Transverse colon (tissue), 3 donors: ENCODE results near the gene TTLL9.

Experiments
- POLR2A ChIP-seq: fragments of 450-650 bp; IDR thresholded peaks from one replicate; pipeline ENCODE4 v1.6.1; 2016; ENCODE audit warnings: antibody characterized with exemption, mild to moderate bottlenecking, moderate library complexity
- TF ChIP-seq, protein P1 (sequence below), 5 experiments: fragments of 200-600 bp in 3 of 5; fragments of 450-650 bp in 2 of 5; sonication (generic) in 3 of 5; IDR thresholded peaks; 1 replicate in 2 of 5; 2 replicates in 3 of 5; pipeline ENCODE4 v1.5.1; 2016 to 2017; ENCODE audit warnings: antibody characterized with exemption in 5 of 5, inconsistent platforms in 3 of 5, mild to moderate bottlenecking in 2 of 5, moderate library complexity in 1 of 5

DNA sequence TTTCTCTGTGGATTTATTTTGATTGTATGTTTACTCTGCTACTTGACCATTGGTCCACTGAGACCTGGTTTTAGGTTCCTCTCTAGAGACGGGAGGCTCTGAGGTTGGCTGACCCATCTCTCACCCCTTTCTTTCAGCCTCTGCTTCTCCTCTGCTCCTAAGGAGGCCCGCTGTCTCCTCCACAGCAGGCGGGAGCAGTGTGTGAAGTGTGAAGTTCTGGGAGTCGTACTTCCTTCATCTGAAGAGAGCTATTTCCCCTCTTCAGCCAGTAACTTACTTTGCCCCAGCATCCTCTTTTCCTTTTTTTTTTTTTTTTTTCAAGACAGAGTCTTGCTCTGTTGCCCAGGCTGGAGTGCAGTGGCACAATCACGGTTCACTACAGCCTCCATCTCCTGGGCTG lies 60.3 kb downstream of the TTLL9 start:
- TF ChIP-seq, protein P1, sequence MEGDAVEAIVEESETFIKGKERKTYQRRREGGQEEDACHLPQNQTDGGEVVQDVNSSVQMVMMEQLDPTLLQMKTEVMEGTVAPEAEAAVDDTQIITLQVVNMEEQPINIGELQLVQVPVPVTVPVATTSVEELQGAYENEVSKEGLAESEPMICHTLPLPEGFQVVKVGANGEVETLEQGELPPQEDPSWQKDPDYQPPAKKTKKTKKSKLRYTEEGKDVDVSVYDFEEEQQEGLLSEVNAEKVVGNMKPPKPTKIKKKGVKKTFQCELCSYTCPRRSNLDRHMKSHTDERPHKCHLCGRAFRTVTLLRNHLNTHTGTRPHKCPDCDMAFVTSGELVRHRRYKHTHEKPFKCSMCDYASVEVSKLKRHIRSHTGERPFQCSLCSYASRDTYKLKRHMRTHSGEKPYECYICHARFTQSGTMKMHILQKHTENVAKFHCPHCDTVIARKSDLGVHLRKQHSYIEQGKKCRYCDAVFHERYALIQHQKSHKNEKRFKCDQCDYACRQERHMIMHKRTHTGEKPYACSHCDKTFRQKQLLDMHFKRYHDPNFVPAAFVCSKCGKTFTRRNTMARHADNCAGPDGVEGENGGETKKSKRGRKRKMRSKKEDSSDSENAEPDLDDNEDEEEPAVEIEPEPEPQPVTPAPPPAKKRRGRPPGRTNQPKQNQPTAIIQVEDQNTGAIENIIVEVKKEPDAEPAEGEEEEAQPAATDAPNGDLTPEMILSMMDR (IDR thresholded peaks at IDR 0.05), result no peak
- TF ChIP-seq POLR2A, result no peak
